K562 (cell line): Measurements from ENCODE around the gene SHROOM3. TPM values are rescaled to one million over a fixed set of nuclear protein-coding genes. Genes with fewer than 3 reads are reported as not detected.

Source experiments
- ATAC-seq: fragments of 200-7000 bp; cut with Tn5 transposase; 3 replicates; pipeline ENCODE4 v1.9.1; 2020; ENCODE audit warnings: moderate library complexity
- BruUV-seq: library from RNA; stranded (reverse); fragments of 400-500 nt; replicated peaks from 2 replicates; lab custom pipeline; 2021; lab: Mats Ljungman, UMichigan
- CTCF ChIA-PET: fragments of 300-600 bp; formaldehyde crosslinking; extraction: SDS; loops from one replicate; lab custom pipeline; 2021; ENCODE audit warnings: low intra/inter-chr PET ratio; lab: Yijun Ruan, JAX
- POLR2A ChIA-PET: fragments of 300-600, 350-650 bp; sonication (Branson Sonifier 250); formaldehyde crosslinking; extraction: SDS; loops from one replicate; lab custom pipeline; 2021; ENCODE audit warnings: antibody characterized with exemption, inconsistent platforms; lab: Yijun Ruan, JAX
- DNase-seq, 4 experiments: peaks; one replicate each; pipeline versions ENCODE4 v3.0.0 to v3.0.0-alpha.2; 2011 to 2018; ENCODE audit warnings: low spot score in 3 of 4, mixed read lengths in 3 of 4; ENCODE audit errors: extremely low read depth in 1 of 4
- FAIRE-seq: peaks from 2 replicates; lab custom pipeline; 2011; peaks lifted over from hg19 to GRCh38; lab: Jason Lieb, UNC
- H2AFZ ChIP-seq: 2 replicates; pipeline ENCODE4 v1.6.0; 2011; ENCODE audit warnings: low read depth, low read length, control low read depth, inconsistent platforms
- H3K27ac ChIP-seq: fragments of 200-600 bp; 3 replicates; pipeline ENCODE4 v1.8.0; 2011; ENCODE audit warnings: low read depth, mild to moderate bottlenecking, control low read depth, inconsistent platforms, low read length, moderate library complexity, mixed read lengths; ENCODE audit errors: extremely low read depth
- H3K27me3 ChIP-seq, 2 experiments: fragments of 300-600 bp in 1 of 2; 2 replicates in 1 of 2; 3 replicates in 1 of 2; pipeline versions ENCODE4 v1.6.0 to v1.8.0; 2011; ENCODE audit warnings: inconsistent platforms in 2 of 2, low read length in 2 of 2, mild to moderate bottlenecking in 1 of 2, mixed read lengths in 1 of 2, moderate library complexity in 1 of 2; ENCODE audit not compliant: control insufficient read depth in 2 of 2, insufficient read depth in 2 of 2
- H3K36me3 ChIP-seq: fragments of 300-600 bp; 3 replicates; pipeline ENCODE4 v1.8.0; 2011; ENCODE audit warnings: mild to moderate bottlenecking, low read length, inconsistent platforms; ENCODE audit not compliant: control insufficient read depth, insufficient read depth
- H3K4me1 ChIP-seq, 2 experiments: fragments of 200-600 bp in 1 of 2; replicated peaks in 1 of 2; 2 replicates in 1 of 2; 3 replicates in 1 of 2; pipeline versions ENCODE4 v1.5.1 to v1.8.0; 2011; ENCODE audit warnings: inconsistent platforms in 2 of 2, low read length in 2 of 2, mild to moderate bottlenecking in 1 of 2, mixed read lengths in 1 of 2, moderate library complexity in 1 of 2; ENCODE audit not compliant: control insufficient read depth in 2 of 2, insufficient read depth in 2 of 2
- H3K4me2 ChIP-seq: 2 replicates; pipeline ENCODE4 v1.6.1; 2011; ENCODE audit warnings: low read length, control low read depth, inconsistent platforms, mixed read lengths; ENCODE audit not compliant: insufficient read depth
- H3K4me3 ChIP-seq: fragments of 200-600 bp; sonication (generic), shearing (Covaris generic); 2 replicates; pipeline ENCODE4 v1.5.1; 2016; ENCODE audit warnings: control low read depth, inconsistent platforms
- H3K79me2 ChIP-seq: fragments of 200-600 bp; 3 replicates; pipeline ENCODE4 v1.8.0; 2011; ENCODE audit warnings: low read length, inconsistent platforms; ENCODE audit not compliant: control insufficient read depth, insufficient read depth
- H3K9ac ChIP-seq, 2 experiments: 2 replicates each; pipeline versions ENCODE4 v1.6.0 to v1.6.1; 2011; ENCODE audit warnings: low read depth in 2 of 2, low read length in 2 of 2, control low read depth in 1 of 2, inconsistent platforms in 1 of 2, mild to moderate bottlenecking in 1 of 2, mixed read lengths in 1 of 2; ENCODE audit not compliant: insufficient read depth in 1 of 2
- H3K9me1 ChIP-seq: one replicate; pipeline ENCODE4 v1.6.0; 2011; ENCODE audit warnings: inconsistent platforms, mild to moderate bottlenecking, low read length, moderate library complexity; ENCODE audit not compliant: control insufficient read depth, insufficient read depth
- H3K9me3 ChIP-seq: replicated peaks from 2 replicates; pipeline ENCODE4 v1.5.1; 2011; ENCODE audit warnings: low read depth, low read length, inconsistent platforms; ENCODE audit not compliant: control insufficient read depth, insufficient read depth
- H4K20me1 ChIP-seq: replicated peaks from 2 replicates; pipeline ENCODE4 v1.6.1; 2011; ENCODE audit warnings: low read length, inconsistent platforms, mixed read lengths; ENCODE audit not compliant: control insufficient read depth, insufficient read depth
- E2F3 ChIP-seq: fragments of 250-450 bp; sonication (Bioruptor Pico); IDR thresholded peaks from 2 replicates; pipeline ENCODE4 v1.4.0; 2020; ENCODE audit warnings: mild to moderate bottlenecking
- HNRNPLL ChIP-seq: fragments of 200-400 bp; formaldehyde crosslinking; IDR thresholded peaks from 2 replicates; pipeline ENCODE4 v1.6.1; 2017; ENCODE audit warnings: low read length, low read depth, mild to moderate bottlenecking; ENCODE audit not compliant: poor library complexity, severe bottlenecking
- SOX6 ChIP-seq: fragments of 450-650 bp; IDR thresholded peaks from 2 replicates; pipeline ENCODE4 v1.6.1; 2014; ENCODE audit warnings: mild to moderate bottlenecking
- TARDBP ChIP-seq: fragments of 450-650 bp; IDR thresholded peaks from 2 replicates; pipeline ENCODE4 v1.6.1; 2016
- ZNF239 ChIP-seq: fragments of 250-450 bp; sonication (Bioruptor Pico); IDR thresholded peaks from 2 replicates; pipeline ENCODE4 v1.4.0; 2020; ENCODE audit warnings: mild to moderate bottlenecking
- ZNF311 ChIP-seq: fragments of 250-450 bp; sonication (Bioruptor Pico); IDR thresholded peaks from 2 replicates; pipeline ENCODE4 v1.4.0; 2020; ENCODE audit warnings: mild to moderate bottlenecking, moderate library complexity
- WGBS: fragments of 100-300 bp; shearing (Covaris generic); methylation state at CpG from one replicate; pipeline ENCODE4 v1.1.6; 2016; ENCODE audit warnings: low coverage, mixed read lengths; ENCODE audit not compliant: insufficient coverage; ENCODE audit errors: missing lambda C conversion rate; 5-methylcytosine and 5-hydroxymethylcytosine counted together
- in situ Hi-C: fragments of 300-500 bp; cut with MboI; formaldehyde crosslinking; loops from 4 replicates; pipeline ENCODE4 v1.15.0; 2018; ENCODE audit warnings: inconsistent platforms, mixed read lengths
- intact Hi-C: fragments of 100-400 bp; cut with micrococcal nuclease; formaldehyde crosslinking; loops from 2 replicates; pipeline ENCODE4 v1.14.2; 2022
- polyA plus RNA-seq, 8 experiments: library from polyadenylated mRNA; depleted of rRNA in 4 of 8; stranded (reverse) in 5 of 8; unstranded in 3 of 8; fragments of >200 nt; fragmentation: Nextera tagmentation in 2 of 8; fragmentation: Illumina TruSeq in 1 of 8; extraction: Ambion mirVana in 2 of 8; extraction: Trizol in 1 of 8; gene quantifications; 2 replicates each; pipeline versions ENCODE4 v1.2.1 to v1.2.3, GENCODE V29; 2011 to 2014; ENCODE audit warnings: inconsistent platforms in 1 of 8, missing spikeins in 1 of 8
- total RNA-seq, 7 experiments: library from RNA; depleted of rRNA in 6 of 7; stranded (reverse); fragments of >200 nt in 6 of 7; fragmentation: Illumina TruSeq in 2 of 7; extraction: Trizol in 2 of 7; gene quantifications; 2 replicates each; pipeline versions ENCODE4 v1.2.1 to v1.2.3, GENCODE V29; 2011 to 2021; ENCODE audit warnings: low replicate concordance in 1 of 7
- TF ChIP-seq, protein P1 (sequence below): fragments of 450-650 bp; IDR thresholded peaks from 2 replicates; pipeline ENCODE4 v1.6.1; 2018; ENCODE audit warnings: mild to moderate bottlenecking, low read depth; ENCODE audit not compliant: partially characterized antibody

Gene SHROOM3
- total and polyA plus RNA-seq, 9 of the 15 experiments (the other 6 are each of a cell fraction or from before 2014, with no cell fraction given): 0.01 to 0.07 TPM; not detected in 7

DNA sequence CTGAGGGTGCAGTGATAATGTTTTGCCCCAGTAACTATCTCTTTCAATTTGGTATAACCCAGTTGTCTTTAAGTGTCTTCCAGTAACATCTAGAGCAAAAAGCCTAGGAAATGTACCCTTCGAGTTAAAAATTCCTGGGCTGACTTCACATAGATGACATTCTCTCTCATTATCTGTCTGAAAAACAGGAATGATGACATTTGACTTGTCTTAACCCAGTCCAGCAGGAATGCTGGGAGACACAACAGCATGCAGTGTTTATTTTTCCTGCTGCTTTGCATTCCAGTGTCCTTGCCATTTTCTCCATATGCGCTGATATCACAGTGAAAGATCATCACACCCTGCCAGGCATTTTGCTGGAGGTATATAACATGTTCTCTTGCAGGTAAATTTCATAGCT is 333.0 kb downstream of the SHROOM3 start:
- Histone ChIP-seq H3K79me2 (no peaks in the 10 kb centered on the region), H3K4me1 (peaks cover 4 to 5% of the 10 kb centered on the region in 2 experiments; a peak in 3 of 5 replicates), H4K20me1 (no peaks in the 10 kb centered on the region), H3K9me3 (no peaks in the 10 kb centered on the region; the same call in none of the 2 replicates), H3K9me1 (no peaks in the 10 kb centered on the region), H3K4me3 (no peak overlapping the region), H3K4me2 (no peak overlapping the region), H3K36me3 (no peaks in the 10 kb centered on the region), H3K27me3 (peaks cover 0 to 15% of the 10 kb centered on the region in 2 experiments; a peak in 2 of 5 replicates), H3K27ac (no peak overlapping the region), H2AFZ (no peak overlapping the region), H3K9ac (no peak overlapping the region)
- in situ Hi-C loops (no loop called here), intact Hi-C loops (no loop called here)
- CTCF ChIA-PET: no interaction called here
- 9% methylated on average over 2 of the region's 2 CpGs for WGBS
- POLR2A ChIA-PET: no interaction called here
- ATAC-seq (no peak), DNase-seq (no peak), FAIRE-seq (no peak)
- no peak for TF ChIP-seq SOX6
- no peak for TF ChIP-seq TARDBP
- TF ChIP-seq, protein P1, sequence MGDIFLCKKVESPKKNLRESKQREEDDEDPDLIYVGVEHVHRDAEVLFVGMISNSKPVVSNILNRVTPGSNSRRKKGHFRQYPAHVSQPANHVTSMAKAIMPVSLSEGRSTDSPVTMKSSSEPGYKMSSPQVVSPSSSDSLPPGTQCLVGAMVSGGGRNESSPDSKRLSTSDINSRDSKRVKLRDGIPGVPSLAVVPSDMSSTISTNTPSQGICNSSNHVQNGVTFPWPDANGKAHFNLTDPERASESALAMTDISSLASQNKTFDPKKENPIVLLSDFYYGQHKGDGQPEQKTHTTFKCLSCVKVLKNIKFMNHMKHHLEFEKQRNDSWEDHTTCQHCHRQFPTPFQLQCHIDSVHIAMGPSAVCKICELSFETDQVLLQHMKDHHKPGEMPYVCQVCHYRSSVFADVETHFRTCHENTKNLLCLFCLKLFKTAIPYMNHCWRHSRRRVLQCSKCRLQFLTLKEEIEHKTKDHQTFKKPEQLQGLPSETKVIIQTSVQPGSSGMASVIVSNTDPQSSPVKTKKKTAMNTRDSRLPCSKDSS: no peak
- TF ChIP-seq HNRNPLL: no peak
- no peak for TF ChIP-seq ZNF311 (CRISPR knock-in tag)
- TF ChIP-seq E2F3 (CRISPR knock-in tag): no peak
- no peak for TF ChIP-seq ZNF239 (CRISPR knock-in tag)
- BruUV-seq: no TSS peak
